Ovary (tissue), 9 donors: ENCODE data around the gene BRPF1. TPM values are rescaled to one million over a fixed set of nuclear protein-coding genes. Genes with fewer than 3 reads are reported as not detected.
A peak's percentile ranks its signal among the peaks of the same experiment; 100 is the strongest.

Source experiments
- DNase-seq, 5 donors: peaks; one replicate each; pipeline ENCODE4 v3.0.0-alpha.2; 2019 to 2020
- H3K27ac ChIP-seq, 2 donors: fragments of 200-600 bp; one replicate each; pipeline versions ENCODE4 v1.5.1 to v1.8.0; 2019 to 2022
- H3K27me3 ChIP-seq: fragments of 200-600 bp; one replicate; pipeline ENCODE4 v1.8.0; 2022
- H3K36me3 ChIP-seq: fragments of 200-600 bp; sonication (generic); one replicate; pipeline ENCODE4 v1.5.1; 2019
- H3K4me1 ChIP-seq: one replicate; pipeline ENCODE4 v1.8.1; 2013; ENCODE audit warnings: mild to moderate bottlenecking, moderate library complexity; ENCODE audit not compliant: insufficient read depth
- H3K4me3 ChIP-seq: fragments of 200-600 bp; sonication (generic); one replicate; pipeline ENCODE4 v1.5.1; 2017
- H3K9me3 ChIP-seq, 2 donors: fragments of 200-600 bp in 1 of 2; sonication (generic) in 1 of 2; one replicate each; pipeline versions ENCODE4 v1.5.1 to v1.8.1; 2013 to 2019; ENCODE audit warnings: mild to moderate bottlenecking in 1 of 2, moderate library complexity in 1 of 2
- CTCF ChIP-seq, 3 donors: fragments of 450-650 bp in 2 of 3; fragments of 200-600 bp in 1 of 3; IDR thresholded peaks; one replicate each; pipeline versions ENCODE4 v1.5.1 to v1.8.0; 2016 to 2022; ENCODE audit warnings: antibody characterized with exemption in 3 of 3, mild to moderate bottlenecking in 1 of 3
- EP300 ChIP-seq: sonication (generic); formaldehyde crosslinking; IDR thresholded peaks from one replicate; pipeline ENCODE4 v1.6.1; 2017; ENCODE audit warnings: antibody characterized with exemption
- POLR2A ChIP-seq: fragments of 450-650 bp; IDR thresholded peaks from one replicate; pipeline ENCODE4 v1.6.1; 2017; ENCODE audit warnings: antibody characterized with exemption, mild to moderate bottlenecking, moderate library complexity
- WGBS, 3 donors: extraction: QIAGEN DNeasy Blood & Tissue Kit in 1 of 3; methylation state at CpG; one replicate each; pipeline versions ENCODE4 v1.1.5 to v1.1.7; 2013 to 2017; 5-methylcytosine and 5-hydroxymethylcytosine counted together
- intact Hi-C, 4 donors: fragments of 100-400 bp; cut with DNase I; formaldehyde crosslinking; loops; one replicate each; pipeline versions ENCODE4 v1.11.0 to v1.15.1; 2022 to 2023
- polyA plus RNA-seq, 2 donors: library from polyadenylated mRNA; stranded (reverse); fragments of 200-250 nt in 1 of 2; fragments of 350-450 nt in 1 of 2; fragmentation: Illumina TruSeq in 1 of 2; extraction: RNeasy Lipid Tissue Mini Kit (QIAGEN cat#74804) in 1 of 2; gene quantifications; one replicate each; pipeline ENCODE4 v1.2.3, GENCODE V29; 2013 to 2014
- total RNA-seq, 7 donors: library from RNA; depleted of rRNA in 2 of 7; stranded (reverse); fragments of >200 nt in 2 of 7; fragmentation: NEBNext Ultra II Directional in 3 of 7; extraction: Animal tissue kit (Norgen Biotek cat#: 25700) in 3 of 7; gene quantifications; one replicate each; pipeline versions ENCODE4 v1.1.0 to v1.2.4, GENCODE V29; 2016 to 2023
- donor health status: DM: no; HTN: no; CAD: no; lungs with moderate emphysema.
- donor health status: DM: no; HTN: no; CAD: no.
- donor health status: Bipolar disorder and iron deficiency.
- donor health status: DM: yes; HTN: yes; CAD: no.
- donor health status: DM: no; HTN: no; CAD: no.
- donor health status: DM: yes; HTN: yes; CAD: no.

The BRPF1 gene
- total and polyA plus RNA-seq, 9 donors = 7.2 to 26.4 (median 16.7) TPM

DNA sequence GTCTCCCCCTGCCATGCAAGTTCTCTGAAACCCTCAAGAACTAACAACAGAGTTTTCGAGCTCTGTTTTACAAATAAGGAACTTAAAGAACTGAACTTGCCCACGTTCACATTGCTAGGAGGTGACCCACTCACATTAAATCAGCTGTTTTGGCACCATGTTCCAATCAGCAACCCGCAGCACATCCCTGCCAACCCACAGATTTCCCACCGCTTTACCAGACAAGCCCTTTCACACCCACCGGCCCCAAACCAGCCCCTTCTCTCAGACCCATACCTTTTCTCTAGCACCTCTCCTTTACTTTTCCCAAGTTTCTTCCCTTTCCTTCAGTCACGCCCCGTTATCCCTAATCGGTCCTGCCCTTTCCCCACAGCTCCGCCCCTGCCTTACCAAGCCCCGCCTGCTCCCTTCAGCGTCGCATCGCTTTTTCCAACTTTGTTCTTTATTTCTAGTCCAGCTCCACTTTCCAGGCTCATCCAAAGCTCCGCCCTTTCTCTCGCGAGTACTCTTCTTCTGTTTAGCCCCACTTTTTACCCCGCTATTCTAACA lies 804 bp upstream of the BRPF1 start:
- DNase-seq = no peak
- H3K27me3 ChIP-seq = no peaks in the 10 kb centered on the region
- H3K4me1 ChIP-seq = peaks cover 4% of the 10 kb centered on the region
- no peaks in the 10 kb centered on the region for H3K9me3 ChIP-seq
- peak overlapping the region in 1 of 2 donors; percentile 98 for H3K27ac ChIP-seq
- H3K4me3 ChIP-seq = peak overlapping the region; percentile 47
- no peak for TF ChIP-seq POLR2A
- TF ChIP-seq CTCF (IDR thresholded peaks at IDR 0.05) = peak in 1 of 3 donors; percentile 20
- TF ChIP-seq EP300 = no peak
- WGBS, 3 donors = 0 to 1% (median 1%) methylated on average over 16 to 17 of the region's 17 CpGs
- H3K36me3 ChIP-seq = no peaks in the 10 kb centered on the region
- intact Hi-C loops = loop anchor here in 2 of 4 donors (2.0 to 10.0 kb wide), 3 partner anchors 20 to 204 kb away; partner anchors contain the start of genes ARPC4 (in 1 of the 2), CRELD1 (in 1 of the 2) and TADA3 (in 1 of the 2)

- Histone ChIP-seq H3K4me1 (peaks cover 4% of the 10 kb centered on the region), H3K4me3 (peak overlapping the region; percentile 94), H3K27ac (peak overlapping the region; percentile 91 to 98), H3K27me3 (no peaks in the 10 kb centered on the region), H3K9me3 (no peaks in the 10 kb centered on the region), H3K36me3 (no peaks in the 10 kb centered on the region)
- intact Hi-C loops = loop anchor here in 2 of 4 donors (10.0 kb wide), 2 partner anchors 63 to 203 kb away; partner anchors contain the start of genes ARPC4 (in 1 of the 2), CRELD1 (in 1 of the 2) and TADA3 (in 1 of the 2)
- no peak for DNase-seq
- WGBS, 3 donors = 0 to 1% (median 1%) methylated on average over 35 to 41 of the region's 41 CpGs
- TF ChIP-seq CTCF (IDR thresholded peaks at IDR 0.05) (no peak), EP300 (no peak), POLR2A (no peak)
Measured at GRCh38 chr3:9732080-9732739, 675 bp downstream of the BRPF1 start.

- H3K27ac ChIP-seq = no peak overlapping the region
- WGBS, 3 donors = 26 to 39% (median 32%) methylated on average over 7 of the region's 7 CpGs
- intact Hi-C loops = loop anchor here in 2 of 4 donors (10.0 kb wide), 2 partner anchors 62 to 202 kb away; partner anchors contain the start of genes ARPC4 (in 1 of the 2), CRELD1 (in 1 of the 2) and TADA3 (in 1 of the 2)
Measured at GRCh38 chr3:9732740-9733115, 1.2 kb downstream of the BRPF1 start.

More at GRCh38 chr3:9732740-9733115, 1.2 kb downstream of the BRPF1 start:
- H3K36me3 ChIP-seq = no peaks in the 10 kb centered on the region
- peak overlapping the region; percentile 94 for H3K4me3 ChIP-seq
- H3K9me3 ChIP-seq = no peaks in the 10 kb centered on the region
- H3K27me3 ChIP-seq = no peaks in the 10 kb centered on the region
- TF ChIP-seq POLR2A (no peak), CTCF (IDR thresholded peaks at IDR 0.05) (no peak), EP300 (no peak)
- peaks cover 4% of the 10 kb centered on the region for H3K4me1 ChIP-seq
- peak in 3 of 5 donors; percentile 50 to 56 (median 54) for DNase-seq
